Activated CD8-positive, alpha-beta memory T cell treated with anti-CD3 and anti-CD28 coated beads for 48 hours (primary cell): ENCODE measurements around the gene COPZ1.
"Not testable (repeated sequence)": the region's sequence is repeated elsewhere in the genome, so short reads cannot be mapped to it uniquely, and the experiment has no call there.

Source experiments
- DNase-seq, 3 experiments: peaks; one replicate each; pipeline ENCODE4 v3.0.0-alpha.2; 2020; ENCODE audit warnings: low read depth in 2 of 3, low spot score in 2 of 3

COPZ1 gene

GRCh38 chr12:54331461-54331860 lies 6.5 kb downstream of the COPZ1 start:
- no peak for DNase-seq

GRCh38 chr12:54333420-54334034 lies 8.6 kb downstream of the COPZ1 start:
- DNase-seq: no peak

DNA sequence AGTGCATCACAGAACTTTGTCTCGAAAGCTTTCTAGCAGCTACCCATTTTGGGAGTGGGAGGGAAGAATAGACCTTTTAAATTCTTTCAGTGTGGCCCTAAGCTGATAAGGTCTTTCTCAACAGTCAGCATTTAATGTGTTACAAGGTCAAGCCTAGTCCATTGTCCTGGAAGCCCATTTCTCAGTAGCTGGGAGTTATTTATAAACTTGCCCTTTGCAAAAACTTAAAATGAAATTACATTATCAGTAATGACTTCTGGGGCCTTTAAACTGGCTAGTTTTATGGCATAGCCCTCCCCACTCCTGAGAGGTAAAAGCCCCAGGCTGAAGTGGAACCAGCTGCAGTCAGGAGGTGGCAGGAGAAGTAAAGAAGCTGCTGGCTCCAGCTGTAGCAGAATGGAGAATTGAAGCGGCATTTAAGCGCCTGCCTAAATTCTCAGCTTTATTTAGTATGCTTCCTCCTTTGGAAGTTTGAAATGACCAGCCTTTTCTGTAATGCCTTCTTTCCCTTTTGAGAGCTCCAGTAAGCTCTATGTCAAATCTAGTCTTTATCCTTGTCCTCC lies 12.4 kb downstream of the COPZ1 start:
- no peak for DNase-seq

- no peak for DNase-seq
Measured at GRCh38 chr12:54337854-54338650, 13.1 kb downstream of the COPZ1 start.

DNA sequence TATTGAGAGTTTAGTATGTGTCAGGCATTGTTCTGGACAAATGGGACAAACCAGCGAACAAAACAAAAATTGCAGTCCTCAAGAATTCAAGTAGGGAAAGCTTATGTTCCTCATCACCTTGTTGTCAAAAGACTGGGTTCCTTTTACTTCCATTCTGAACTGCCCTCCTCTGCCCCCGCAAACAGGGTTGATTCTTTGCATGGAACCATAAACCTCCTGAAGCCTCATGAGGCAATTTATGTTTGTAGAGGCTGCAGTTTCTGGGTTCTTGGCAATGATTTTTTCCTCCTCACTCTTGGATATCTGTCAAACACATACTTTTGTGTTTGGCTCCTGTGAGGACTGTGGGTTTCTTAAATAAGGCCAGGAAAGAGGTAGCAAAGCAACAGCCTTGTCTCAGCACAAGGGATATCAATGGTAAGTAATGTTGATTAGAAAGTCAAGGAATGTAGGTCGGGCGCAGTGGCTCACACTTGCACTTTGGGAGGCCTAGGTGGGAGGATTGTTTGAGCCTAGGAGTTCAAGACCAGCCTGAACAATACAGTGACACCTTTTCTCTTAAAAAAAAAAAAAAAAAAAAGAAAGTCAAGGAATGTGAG lies 13.9 kb downstream of the COPZ1 start:
- no peak for DNase-seq

- DNase-seq: no peak
Measured at GRCh38 chr12:54340846-54341245, 15.9 kb downstream of the COPZ1 start.

- no peak for DNase-seq
Measured at GRCh38 chr12:54341378-54342300, 16.7 kb downstream of the COPZ1 start.

- no peak for DNase-seq
Measured at GRCh38 chr12:54349036-54349435, 24.1 kb downstream of the COPZ1 start.

DNA sequence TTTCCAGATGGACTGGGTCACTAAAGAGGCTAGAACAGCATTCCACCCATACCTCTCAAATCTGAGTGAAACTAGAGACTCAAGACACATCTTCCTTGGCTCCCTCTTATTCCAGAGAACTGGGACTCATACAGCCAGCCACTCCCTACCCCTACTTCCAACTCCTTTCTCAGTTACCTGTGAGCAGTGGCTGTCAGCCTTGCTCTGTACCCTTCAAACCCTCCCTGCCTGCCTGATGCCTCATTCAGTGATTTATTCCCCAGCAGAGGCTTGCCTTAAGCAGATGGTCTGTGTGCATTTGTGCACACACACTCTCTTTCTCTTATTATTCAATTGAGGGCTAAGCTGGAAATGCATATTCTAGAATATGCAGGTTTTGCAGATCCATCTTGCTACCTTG lies 24.7 kb downstream of the COPZ1 start:
- DNase-seq: no peak

DNA sequence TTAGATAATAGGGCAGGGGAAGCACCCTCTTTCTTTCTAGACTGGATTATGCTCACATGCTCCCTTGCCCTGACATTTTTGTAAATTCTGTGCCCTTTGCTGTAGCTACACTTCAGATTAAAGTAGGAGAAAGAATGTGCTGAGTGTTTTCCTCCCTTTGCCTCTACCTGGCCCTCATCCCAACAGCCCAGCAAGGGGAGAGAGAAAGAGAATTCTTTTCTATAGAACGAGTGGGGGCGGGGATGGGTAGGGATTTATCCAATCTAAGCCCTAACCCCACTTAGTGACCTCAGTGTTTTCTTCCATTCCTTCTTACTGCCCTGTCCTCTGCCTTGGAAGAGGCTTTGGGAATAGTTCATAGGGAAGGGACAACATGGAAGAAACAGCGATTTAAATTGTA lies 25.8 kb downstream of the COPZ1 start:
- no peak for DNase-seq

DNA sequence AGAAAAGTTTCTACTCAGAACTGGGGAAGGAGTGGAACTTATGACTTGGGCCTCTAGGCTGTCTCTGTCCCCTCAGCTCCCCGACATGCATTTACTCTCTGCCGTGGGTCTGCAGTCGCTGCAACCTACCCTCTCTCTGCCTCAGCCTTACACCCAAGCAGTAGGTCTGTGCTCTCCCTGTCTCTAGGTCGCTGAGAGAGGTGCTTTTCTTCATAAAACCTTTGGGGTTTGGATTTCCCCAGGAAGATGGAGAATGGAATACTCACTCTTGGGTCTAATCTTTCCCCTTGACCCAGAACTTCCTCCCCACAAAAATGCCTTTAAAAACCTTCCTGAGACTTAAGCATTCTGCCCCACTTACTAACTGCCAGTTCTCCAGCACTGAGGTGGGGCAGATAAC lies 26.4 kb downstream of the COPZ1 start:
- no peak for DNase-seq

DNA sequence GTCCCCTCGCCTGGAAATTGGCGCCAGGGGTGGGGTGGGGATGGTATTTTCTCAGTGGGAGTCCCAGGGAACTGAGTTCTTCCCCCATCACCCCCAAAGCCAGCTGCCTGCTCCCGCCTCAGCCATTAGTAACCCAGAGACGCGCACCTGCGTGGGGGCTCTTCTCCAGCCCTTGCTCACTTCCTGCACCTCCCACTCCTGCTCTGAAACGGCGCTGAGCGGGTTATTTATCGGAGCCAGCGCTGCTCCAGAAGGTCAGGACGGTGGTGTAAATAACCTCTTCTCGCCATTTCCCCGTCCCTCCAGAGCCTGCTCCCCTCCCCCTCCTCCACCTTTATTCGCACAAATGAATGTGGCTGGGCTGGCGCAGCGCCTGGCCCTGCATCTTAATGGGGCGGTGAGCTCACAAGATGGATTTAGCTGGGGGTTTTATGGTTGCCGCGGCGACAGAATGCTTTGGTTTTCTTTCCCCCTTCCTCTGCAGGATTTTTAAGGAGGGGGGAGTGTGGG lies 27.1 kb downstream of the COPZ1 start:
- DNase-seq: no peak

GRCh38 chr12:54352891-54353874 lies 28.3 kb downstream of the COPZ1 start:
- no peak for DNase-seq

- DNase-seq: not testable (repeated sequence)
Measured at GRCh38 chr12:54354271-54354670, 29.3 kb downstream of the COPZ1 start.

- DNase-seq: no peak
Measured at GRCh38 chr12:54355104-54355815, 30.3 kb downstream of the COPZ1 start.

DNA sequence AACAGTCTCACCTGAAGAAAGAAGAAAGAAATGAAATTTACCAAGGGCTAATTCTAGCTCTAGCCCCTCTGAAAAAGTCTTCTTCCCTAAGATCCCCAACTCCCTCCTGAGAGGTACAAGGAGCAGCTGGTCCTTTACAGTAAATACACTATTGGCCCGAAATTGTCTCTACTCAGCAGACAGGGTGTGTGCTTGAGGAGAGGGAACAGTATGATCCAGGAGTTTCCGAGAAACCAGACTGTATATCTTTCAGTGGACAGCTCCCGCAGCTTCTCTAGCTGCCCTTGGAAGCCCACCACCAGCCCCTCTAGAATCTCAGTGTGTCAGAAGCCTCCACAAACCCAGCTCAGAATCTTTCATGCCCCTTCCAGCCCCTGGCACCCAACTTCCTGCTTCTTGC lies 31.3 kb downstream of the COPZ1 start:
- DNase-seq: no peak

- DNase-seq: no peak
Measured at GRCh38 chr12:54356951-54357356, 32.0 kb downstream of the COPZ1 start.

GRCh38 chr12:54357506-54358190 lies 32.7 kb downstream of the COPZ1 start:
- DNase-seq: no peak
